Ishikawa (cell line): ENCODE measurements around the gene PPFIA4.

Source experiments
- CEBPB ChIP-seq: IDR thresholded peaks from 2 replicates; pipeline ENCODE4 v1.6.1; 2012
- CREB1 ChIP-seq: IDR thresholded peaks from 2 replicates; pipeline ENCODE4 v1.6.1; 2012; ENCODE audit warnings: low read depth
- EGR1 ChIP-seq: IDR thresholded peaks from 2 replicates; pipeline ENCODE4 v1.6.1; 2012
- EP300 ChIP-seq: IDR thresholded peaks from 2 replicates; pipeline ENCODE4 v1.6.1; 2012; ENCODE audit warnings: borderline replicate concordance
- FOXM1 ChIP-seq: IDR thresholded peaks from 2 replicates; pipeline ENCODE4 v1.6.1; 2012; ENCODE audit warnings: low read depth, borderline replicate concordance
- MAX ChIP-seq: IDR thresholded peaks from 2 replicates; pipeline ENCODE4 v1.6.1; 2012
- NFIC ChIP-seq: IDR thresholded peaks from 2 replicates; pipeline ENCODE4 v1.6.1; 2012
- RAD21 ChIP-seq: IDR thresholded peaks from 2 replicates; pipeline ENCODE4 v1.6.1; 2012; ENCODE audit warnings: low read depth
- REST ChIP-seq: IDR thresholded peaks from 2 replicates; pipeline ENCODE4 v1.6.1; 2012; ENCODE audit warnings: low read depth, mild to moderate bottlenecking
- TAF1 ChIP-seq: IDR thresholded peaks from 2 replicates; pipeline ENCODE4 v1.6.1; 2012; ENCODE audit warnings: low read depth, mild to moderate bottlenecking
- TCF12 ChIP-seq: IDR thresholded peaks from 2 replicates; pipeline ENCODE4 v1.6.1; 2012; ENCODE audit warnings: low read depth
- TEAD4 ChIP-seq: IDR thresholded peaks from 2 replicates; pipeline ENCODE4 v1.6.1; 2012
- USF1 ChIP-seq: IDR thresholded peaks from 2 replicates; pipeline ENCODE4 v1.6.1; 2012
- ZBTB7A ChIP-seq: IDR thresholded peaks from 2 replicates; pipeline ENCODE4 v1.6.1; 2012; ENCODE audit warnings: low read depth

Gene PPFIA4

GRCh38 chr1:203083463-203083921, 57.2 kb downstream of the PPFIA4 start:
- TF ChIP-seq EGR1 (no peak), FOXM1 (no peak), USF1 (no peak), MAX (no peak)

GRCh38 chr1:203084588-203085527, 58.6 kb downstream of the PPFIA4 start:
- TF ChIP-seq NFIC, result peak; percentile 16; the same call in 1 of the 2 replicates
- no peak for TF ChIP-seq CREB1
- TF ChIP-seq RAD21, result peak; percentile 72

- TF ChIP-seq USF1, result no peak
- no peak for TF ChIP-seq RAD21
- TF ChIP-seq EGR1, result no peak
- TF ChIP-seq REST, result no peak
- TF ChIP-seq MAX, result no peak
- TF ChIP-seq FOXM1, result no peak
- no peak for TF ChIP-seq CREB1
- TF ChIP-seq CEBPB, result no peak
- TF ChIP-seq TCF12, result no peak
- TF ChIP-seq ZBTB7A, result no peak
- no peak for TF ChIP-seq NFIC
Observed at GRCh38 chr1:203085528-203086406, 59.5 kb downstream of the PPFIA4 start, which contains the start of gene MYOG. Gene MYOG (minus strand): TSS chr1:203086012. CDS start chr1:203085961, 51 bp downstream.

- TF ChIP-seq EP300 (no peak), TEAD4 (no peak), REST (no peak), TCF12 (no peak), ZBTB7A (no peak), EGR1 (no peak), RAD21 (no peak), CREB1 (no peak), TAF1 (no peak), NFIC (no peak), FOXM1 (no peak), USF1 (no peak)
Observed at GRCh38 chr1:203086992-203087763, 60.9 kb downstream of the PPFIA4 start.

- TF ChIP-seq TAF1, result no peak
- TF ChIP-seq CREB1, result no peak
- no peak for TF ChIP-seq NFIC
- no peak for TF ChIP-seq TCF12
- no peak for TF ChIP-seq RAD21
- no peak for TF ChIP-seq REST
- TF ChIP-seq MAX, result no peak
Observed at GRCh38 chr1:203088441-203088840, 62.1 kb downstream of the PPFIA4 start.
